ENCODE results near the gene INS.

INS gene

DNA sequence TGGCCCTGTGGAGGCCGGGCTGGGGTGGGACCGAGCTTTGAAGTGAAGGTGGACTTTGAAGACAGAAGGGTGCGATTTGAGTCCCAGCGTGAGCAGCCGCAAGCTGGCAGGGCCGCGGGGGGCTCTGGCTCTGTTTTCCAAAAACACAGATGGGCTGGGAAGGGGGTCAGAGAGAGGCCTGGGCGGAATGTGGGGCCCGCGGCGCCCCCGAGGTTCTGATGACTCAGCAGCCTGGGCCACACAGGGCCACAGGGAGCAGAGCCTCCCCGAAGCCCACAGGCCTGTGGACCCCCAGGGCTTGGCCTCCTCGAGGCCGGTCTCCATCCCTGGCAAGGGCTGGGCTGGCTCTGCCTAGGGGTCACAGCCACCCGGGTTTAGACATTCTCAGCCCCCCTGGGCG lies 6.1 kb downstream of the INS start:
- in situ Hi-C loops (cut with MboI; ENCODE audit: low sequenced_read_pairs, unreplicated experiment): loop anchor here (25.0 kb wide), 1 partner anchor 493 kb away; no protein-coding TSS in a partner anchor
- TF ChIP-seq CTCF (IDR thresholded peaks at IDR 0.05; ENCODE audit: borderline replicate concordance, control extremely low read depth, extremely low read depth, insufficient read depth, missing control alignments): no peak
- no peak for DNase-seq (ENCODE audit: low spot score)

- no peak for DNase-seq (ENCODE audit: low spot score)
- in situ Hi-C loops (cut with MboI; ENCODE audit: low sequenced_read_pairs, unreplicated experiment): loop anchor here (25.0 kb wide), 1 partner anchor 492 kb away; no protein-coding TSS in a partner anchor
- TF ChIP-seq CTCF (IDR thresholded peaks at IDR 0.05; ENCODE audit: borderline replicate concordance, control extremely low read depth, extremely low read depth, insufficient read depth, missing control alignments): no peak
Observed at GRCh38 chr11:2154195-2154585, 6.8 kb downstream of the INS start.

- in situ Hi-C loops (cut with MboI; ENCODE audit: low sequenced_read_pairs, unreplicated experiment): loop anchor here (25.0 kb wide), 1 partner anchor 491 kb away; no protein-coding TSS in a partner anchor
- DNase-seq (ENCODE audit: low spot score): no peak
- TF ChIP-seq CTCF (IDR thresholded peaks at IDR 0.05; ENCODE audit: borderline replicate concordance, control extremely low read depth, extremely low read depth, insufficient read depth, missing control alignments): no peak
Observed at GRCh38 chr11:2153581-2154194, 7.3 kb downstream of the INS start.

DNA sequence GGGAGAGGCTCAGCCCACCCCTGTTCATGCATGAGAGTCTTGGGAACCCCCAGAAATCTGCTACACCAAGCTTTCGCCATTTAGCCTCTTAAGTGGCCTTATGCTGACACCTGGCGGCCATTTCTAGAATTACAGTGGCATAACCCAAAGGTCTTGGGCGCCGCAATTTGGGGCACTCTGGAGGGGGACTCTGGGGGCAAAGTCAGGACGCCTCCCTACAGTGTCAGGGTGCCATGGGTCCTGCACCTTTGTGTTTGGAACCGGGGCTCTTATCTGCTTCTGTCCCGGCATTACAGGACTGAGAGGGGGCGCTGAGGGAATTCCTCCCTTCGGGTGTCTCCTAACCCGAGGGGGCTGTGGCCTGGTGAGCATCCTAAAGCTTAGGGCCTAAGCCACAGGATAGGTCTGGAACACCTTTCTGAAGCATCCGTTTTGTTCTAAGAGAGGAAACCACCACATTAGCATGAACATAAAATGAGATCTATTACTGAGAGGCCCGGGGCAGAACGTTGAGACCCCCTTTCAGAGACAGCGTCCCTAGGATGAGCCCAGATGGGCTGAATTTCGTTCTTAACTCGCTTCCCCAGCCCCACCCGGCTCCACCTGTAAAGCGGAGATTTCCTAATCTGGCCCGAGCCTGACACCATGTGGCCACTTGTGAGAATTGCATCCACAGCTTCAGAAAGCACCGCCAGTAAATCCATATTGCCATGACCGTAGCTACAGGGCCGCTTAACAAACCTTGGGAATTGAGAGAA lies 9.3 kb downstream of the INS start:
- DNase-seq (ENCODE audit: low spot score): peak; percentile 88
- in situ Hi-C loops (cut with MboI; ENCODE audit: low sequenced_read_pairs, unreplicated experiment): loop anchor here (25.0 kb wide), 1 partner anchor 489 kb away; no protein-coding TSS in a partner anchor
- TF ChIP-seq CTCF (IDR thresholded peaks at IDR 0.05; ENCODE audit: borderline replicate concordance, control extremely low read depth, extremely low read depth, insufficient read depth, missing control alignments): peak; percentile 87

GRCh38 chr11:2149864-2150847 lies 10.9 kb downstream of the INS start:
- in situ Hi-C loops (cut with MboI; ENCODE audit: low sequenced_read_pairs, unreplicated experiment): loop anchor here (25.0 kb wide), 1 partner anchor 488 kb away; no protein-coding TSS in a partner anchor
- no peak for TF ChIP-seq CTCF (IDR thresholded peaks at IDR 0.05; ENCODE audit: borderline replicate concordance, control extremely low read depth, extremely low read depth, insufficient read depth, missing control alignments)
- no peak for DNase-seq (ENCODE audit: low spot score)

- in situ Hi-C loops (cut with MboI; ENCODE audit: low sequenced_read_pairs, unreplicated experiment): no loop called here
- no peak for TF ChIP-seq CTCF (IDR thresholded peaks at IDR 0.05; ENCODE audit: borderline replicate concordance, control extremely low read depth, extremely low read depth, insufficient read depth, missing control alignments)
Observed at GRCh38 chr11:2149460-2149859, 11.5 kb downstream of the INS start.

More at GRCh38 chr11:2149460-2149859, 11.5 kb downstream of the INS start:
- no peak for DNase-seq (ENCODE audit: low spot score)
